Astrocyte (in vitro differentiated cells and primary cell): ENCODE data around the gene CTNND2.
"Not testable (repeated sequence)": the region's sequence is repeated elsewhere in the genome, so short reads cannot be mapped to it uniquely, and the experiment has no call there.

Source experiments
- CTCF ChIP-seq: IDR thresholded peaks from 2 replicates; pipeline ENCODE4 v1.5.1; 2011; ENCODE audit warnings: low read depth, mild to moderate bottlenecking, inconsistent platforms, low read length, moderate library complexity; ENCODE audit not compliant: insufficient read depth
- EZH2 ChIP-seq: IDR thresholded peaks from 2 replicates; pipeline ENCODE4 v1.6.1; 2012; ENCODE audit warnings: mild to moderate bottlenecking, low read length, inconsistent platforms; ENCODE audit not compliant: insufficient read depth

GRCh38 chr5:11616624-11617023 lies 287.6 kb downstream of the CTNND2 start:
- TF ChIP-seq CTCF, EZH2: not testable (repeated sequence)
